A673 (cell line): ENCODE results near the gene ZFP3.

ENCODE experiments used
- CTCF ChIP-seq: fragments of 300-800, 200-600 bp; sonication (generic); conservative IDR thresholded peaks from 2 replicates; pipeline ENCODE4 v1.5.1; 2017; ENCODE audit warnings: low read depth, mild to moderate bottlenecking, antibody characterized with exemption, low read length, moderate library complexity, mixed read lengths
- EZH2 ChIP-seq: fragments of 200-600 bp; sonication (generic); IDR thresholded peaks from 2 replicates; pipeline ENCODE4 v1.6.1; 2017; ENCODE audit warnings: borderline replicate concordance, low read depth, mild to moderate bottlenecking, mixed read lengths, antibody characterized with exemption, low read length; ENCODE audit not compliant: poor library complexity, severe bottlenecking

- TF ChIP-seq CTCF (no peak), EZH2 (no peak)
Observed at GRCh38 chr17:5111402-5112204, 33.3 kb downstream of the ZFP3 start, which contains the start of gene ZNF232.
